ENCODE results near the gene TMEFF2.

DNA sequence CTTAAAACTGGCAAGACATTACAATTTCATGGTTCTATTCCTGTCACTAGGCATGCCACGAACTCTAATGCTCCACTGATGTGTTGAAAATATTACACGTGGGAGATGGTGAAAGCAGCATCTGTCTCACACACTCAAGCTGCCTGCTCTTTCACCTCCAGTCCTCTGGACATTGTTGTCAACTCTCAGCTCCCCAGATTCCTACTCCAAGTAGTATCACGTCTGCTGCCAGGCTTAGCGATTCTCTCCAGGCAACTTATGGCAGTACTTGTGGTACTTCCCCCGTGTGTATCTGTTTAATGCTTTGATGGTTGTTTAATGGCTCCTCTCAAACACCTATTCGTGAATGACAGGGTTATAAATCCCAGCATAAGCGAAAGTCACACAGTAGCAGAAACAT, 103.8 kb downstream of the TMEFF2 start:
- TF ChIP-seq RUNX3 (IDR thresholded peaks at IDR 0.05; ENCODE audit: low read length) (no peak), BACH1 (IDR thresholded peaks at IDR 0.05; ENCODE audit: borderline replicate concordance) (no peak), RFX5 (IDR thresholded peaks at IDR 0.05; ENCODE audit: low read depth, low read length) (no peak)
